ENCODE data around the gene CEP192.

CEP192 gene

GRCh38 chr18:13101659-13102197 is 110.6 kb downstream of the CEP192 start:
- DNase-seq: no peak

DNA sequence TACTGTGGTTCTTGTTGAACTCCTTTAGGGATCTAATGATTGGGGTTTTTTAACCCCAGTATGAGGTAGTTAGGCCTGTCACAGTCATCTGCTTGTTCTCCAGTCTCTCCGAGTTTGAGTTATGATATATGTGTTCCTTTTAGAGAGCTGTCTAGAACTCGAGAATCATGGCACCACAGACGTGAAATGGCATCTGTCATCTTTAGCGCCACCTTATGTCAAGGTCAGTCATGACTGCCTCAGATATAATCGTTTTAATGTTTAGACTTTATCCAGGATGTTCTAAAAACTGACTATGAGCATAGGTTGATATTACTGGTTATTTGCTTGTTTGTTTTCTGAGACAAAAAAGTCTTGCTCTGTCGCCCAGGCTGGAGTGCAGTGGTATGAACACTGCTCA is 112.2 kb downstream of the CEP192 start:
- no peak for DNase-seq

GRCh38 chr18:13105059-13105458 is 113.9 kb downstream of the CEP192 start:
- DNase-seq: no peak

- DNase-seq: no peak
These were observed 115.9 kb downstream of the CEP192 start for GRCh38 chr18:13107074-13107473.

DNA sequence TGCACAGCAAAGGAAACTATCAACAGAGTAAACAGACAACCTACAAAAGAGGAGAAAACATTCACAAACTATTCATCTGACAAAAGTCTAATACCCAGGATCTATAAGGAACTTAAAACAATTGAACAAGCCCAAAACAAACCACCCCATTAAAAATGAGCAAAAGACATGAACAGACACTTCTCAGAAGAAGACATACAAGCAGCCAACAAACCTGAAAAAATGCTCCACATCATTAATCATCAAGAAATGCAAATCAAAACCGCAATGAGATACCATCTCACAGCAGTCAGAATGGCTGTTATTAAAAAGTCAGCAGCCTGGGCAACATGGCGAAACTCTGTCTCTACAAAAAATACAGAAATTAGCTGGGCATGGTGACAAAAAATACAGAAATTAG is 117.2 kb downstream of the CEP192 start:
- no peak for DNase-seq

DNA sequence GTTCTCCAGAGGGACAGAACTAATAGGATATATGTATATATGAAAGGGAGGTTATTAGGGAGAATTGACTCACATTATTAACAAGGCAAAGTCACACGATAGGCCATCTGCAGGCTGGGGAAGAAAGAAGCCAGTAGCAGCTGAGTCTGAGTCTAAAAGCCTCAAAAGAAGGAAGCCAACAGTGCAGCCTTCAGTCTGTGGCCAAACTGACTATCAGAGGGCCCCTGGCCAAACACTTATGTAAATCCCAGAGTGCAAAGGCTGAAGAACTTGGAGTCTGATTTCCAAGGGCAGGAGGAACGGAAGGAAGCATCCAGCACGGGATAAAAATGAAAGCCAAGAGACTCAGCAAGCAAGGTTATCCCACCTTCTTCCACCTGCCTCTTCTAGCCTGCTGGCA is 119.4 kb downstream of the CEP192 start:
- DNase-seq: no peak

DNA sequence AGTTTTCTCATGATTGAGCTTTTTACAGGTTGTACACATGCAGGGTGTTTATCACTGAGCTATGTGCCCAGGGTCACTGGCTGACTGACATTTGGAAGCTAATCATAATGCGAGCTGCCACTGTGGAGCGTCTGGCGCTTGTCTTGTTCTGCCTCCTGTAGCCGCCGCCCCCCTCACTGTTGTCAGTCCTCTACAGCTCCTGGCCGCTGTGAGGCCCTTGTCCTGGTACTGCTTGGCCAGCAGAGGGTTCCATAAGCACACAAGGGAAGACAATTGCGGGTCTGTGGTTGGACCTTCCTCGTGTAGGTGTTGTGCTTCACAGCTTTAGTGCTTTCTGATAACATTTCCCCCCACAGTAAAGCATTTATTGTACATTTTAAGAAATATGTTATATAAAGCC is 121.8 kb downstream of the CEP192 start:
- DNase-seq: no peak

GRCh38 chr18:13120255-13120654 is 129.1 kb downstream of the CEP192 start:
- no peak for DNase-seq

DNA sequence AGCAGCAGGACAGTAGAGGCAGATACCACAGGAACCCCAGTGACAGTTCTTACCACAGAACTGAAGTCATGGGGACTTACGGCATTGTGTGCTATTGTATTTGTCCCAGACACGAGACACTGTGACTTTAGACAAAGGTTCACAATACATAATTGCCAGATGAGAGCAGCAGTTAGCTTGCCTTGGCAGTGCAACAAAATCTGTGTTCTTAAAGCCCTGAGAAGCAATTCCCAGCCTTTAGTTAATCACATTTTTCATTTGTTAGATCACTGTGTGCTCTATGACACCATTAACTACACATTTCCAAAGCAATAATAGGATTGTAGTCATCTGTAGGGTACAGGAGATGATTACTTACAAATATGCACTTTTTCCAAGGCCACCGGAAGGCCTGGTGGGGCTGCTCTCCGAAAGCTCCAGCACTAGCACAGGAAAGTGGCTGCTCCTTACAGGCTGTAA is 129.8 kb downstream of the CEP192 start:
- no peak for DNase-seq

GRCh38 chr18:13124411-13124810 is 133.2 kb downstream of the CEP192 start:
- DNase-seq: no peak

DNA sequence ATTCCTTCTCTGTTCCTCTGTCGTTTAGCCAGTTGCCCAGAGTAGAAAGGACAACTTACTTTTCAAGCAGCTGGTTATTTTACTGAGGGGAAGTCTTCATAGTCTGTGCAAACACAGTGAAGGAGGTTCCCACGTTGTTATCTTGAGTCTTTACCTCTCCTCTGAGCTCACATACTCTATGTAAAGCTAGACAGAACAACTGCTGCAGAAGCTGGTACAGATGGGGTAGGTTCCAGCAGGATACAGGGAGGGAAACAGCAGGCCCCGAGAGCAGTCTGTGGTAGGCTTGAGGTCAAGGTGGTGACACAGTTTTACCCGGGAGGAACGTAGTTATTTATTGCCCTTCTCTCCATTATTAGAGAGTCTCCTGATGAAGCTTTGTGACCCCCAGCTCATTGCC is 134.0 kb downstream of the CEP192 start:
- no peak for DNase-seq

- no peak for DNase-seq
These were observed 135.9 kb downstream of the CEP192 start for GRCh38 chr18:13126966-13127598.

DNA sequence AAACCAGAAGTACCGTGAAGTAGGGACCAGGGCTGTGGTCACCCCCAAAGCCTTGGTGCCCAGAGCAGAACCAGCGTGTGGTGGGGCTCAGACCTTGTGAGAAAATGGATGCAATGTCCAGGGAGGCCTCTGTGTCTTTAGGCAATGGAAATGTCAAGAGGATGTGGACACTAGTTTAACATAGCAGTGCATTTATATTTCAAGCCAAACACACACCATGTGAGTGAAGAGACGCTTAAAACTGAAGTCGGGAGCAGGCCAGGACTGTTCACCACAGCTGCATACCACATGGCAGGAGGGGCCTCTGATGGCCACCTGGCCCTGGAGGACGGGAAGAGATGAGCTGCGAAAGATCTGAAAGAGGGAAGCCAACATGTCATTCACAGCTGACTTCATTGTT is 140.1 kb downstream of the CEP192 start:
- DNase-seq: no peak

DNA sequence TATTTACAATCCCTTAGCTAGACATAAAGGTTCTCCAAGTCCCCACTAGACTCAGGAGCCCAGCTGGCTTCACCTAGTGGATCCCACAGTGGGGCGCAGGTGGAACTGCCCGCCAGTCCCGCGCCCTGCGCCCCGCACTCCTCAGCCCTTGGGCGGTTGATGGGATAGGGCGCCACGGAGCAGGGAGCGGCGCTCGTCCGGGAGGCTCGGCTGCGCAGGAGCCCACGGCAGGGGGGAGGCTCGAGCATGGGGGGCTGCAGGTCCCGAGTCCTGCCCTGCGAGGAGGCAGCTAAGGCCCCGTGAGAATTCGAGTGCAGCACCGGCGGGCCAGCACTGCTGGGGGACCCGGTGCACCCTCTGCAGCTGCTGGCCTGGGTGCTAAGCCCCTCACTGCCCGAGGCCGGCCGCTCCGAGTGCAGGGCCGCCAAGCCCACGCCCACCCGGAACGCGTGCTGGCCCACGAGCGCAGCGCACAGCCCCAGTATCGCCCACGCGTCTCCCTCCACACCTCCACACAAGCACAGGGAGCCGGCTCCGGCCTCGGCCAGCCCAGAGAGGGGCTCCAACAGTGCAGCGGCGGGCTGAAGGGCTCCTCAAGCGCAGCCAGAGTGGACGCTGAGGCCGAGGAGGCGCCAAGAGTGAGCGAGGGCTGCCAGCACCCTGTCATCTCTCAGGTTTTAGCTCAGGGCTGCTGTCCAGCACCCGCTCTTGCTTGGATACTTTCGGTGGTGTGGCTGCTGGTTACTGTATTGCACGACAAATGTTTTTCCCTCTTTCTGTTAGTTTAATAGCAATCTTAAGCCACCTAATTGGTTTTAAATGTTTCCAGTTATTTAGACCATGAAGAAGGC is 143.6 kb downstream of the CEP192 start:
- DNase-seq: no peak

DNA sequence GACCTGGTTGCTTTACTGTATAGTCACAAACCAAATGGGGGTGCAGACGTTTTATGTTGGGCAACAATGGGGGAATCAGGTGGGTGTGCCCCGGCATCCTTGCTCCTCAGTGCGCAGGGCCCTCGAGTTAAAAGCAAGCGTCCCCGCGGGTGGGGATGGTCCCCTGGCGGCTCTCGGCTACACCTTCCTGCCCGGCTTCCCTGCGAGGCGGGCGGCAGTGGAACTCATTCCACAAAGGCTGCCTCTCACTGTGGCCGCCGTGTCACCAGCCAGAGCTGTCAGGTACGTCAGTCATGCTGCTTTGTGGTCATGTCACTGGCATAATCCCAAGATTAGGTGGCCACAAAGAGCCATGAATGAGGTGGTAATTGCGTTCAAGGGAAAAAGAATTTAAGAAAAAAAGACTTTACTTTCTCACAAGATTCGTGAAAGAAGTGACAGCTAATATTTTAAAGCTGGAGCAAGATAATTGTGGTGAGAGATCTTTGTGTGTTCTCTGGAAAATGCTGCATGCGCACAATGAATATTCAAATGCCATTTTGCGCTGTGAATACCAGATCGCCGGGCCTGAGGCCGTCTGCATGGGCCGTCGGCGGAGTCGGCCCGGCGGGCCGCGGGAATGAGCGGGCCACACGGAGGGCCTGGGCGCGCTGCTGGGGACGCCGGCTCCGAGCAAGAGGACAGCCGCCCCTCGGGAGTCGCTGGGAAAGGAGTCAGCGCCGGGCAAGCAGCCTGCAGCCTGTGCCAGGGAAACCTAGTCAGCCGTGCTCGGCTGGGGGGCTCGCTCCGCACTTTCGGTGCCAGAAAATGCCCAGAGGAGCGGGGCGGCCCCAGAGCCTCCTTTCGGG is 145.1 kb downstream of the CEP192 start:
- peak; percentile 75 to 78 for DNase-seq

DNA sequence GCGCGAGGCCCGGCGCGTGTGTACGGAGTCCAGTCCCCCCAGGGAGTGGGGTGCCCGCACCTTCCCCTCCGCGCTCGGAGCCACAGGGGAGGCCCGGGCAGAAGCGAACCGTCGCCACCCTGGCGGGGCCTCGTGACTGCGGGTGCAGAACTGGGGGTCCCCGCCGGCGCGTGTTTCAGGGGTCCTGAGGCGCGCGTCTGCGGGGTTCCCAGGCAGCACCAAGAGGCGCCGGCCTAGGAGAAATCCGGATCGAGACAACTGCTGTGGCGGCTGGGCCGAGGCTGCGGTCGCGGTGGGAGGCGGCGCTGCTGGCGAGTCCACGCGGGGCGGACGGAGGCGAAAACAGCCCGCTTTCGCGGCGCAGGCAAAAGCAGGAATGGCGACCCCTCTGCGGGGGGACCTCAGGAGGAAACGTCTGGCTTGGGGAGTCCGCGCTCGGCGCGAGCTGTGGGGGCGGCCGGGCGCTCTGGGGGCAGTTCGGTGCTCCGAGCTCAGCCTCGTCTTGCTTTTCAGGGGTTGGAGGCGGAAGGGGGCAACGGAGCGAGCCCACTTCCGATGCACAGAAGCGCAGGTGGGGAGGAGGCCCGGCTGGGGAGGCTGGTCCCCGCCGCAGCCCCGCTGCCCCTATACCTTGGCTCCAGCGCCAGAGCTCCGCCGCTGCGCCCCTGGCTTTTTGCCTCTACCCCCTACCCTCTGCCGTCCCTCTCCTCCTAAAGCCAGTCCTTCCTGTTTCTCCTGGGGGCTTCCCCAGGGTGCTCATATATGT is 145.9 kb downstream of the CEP192 start:
- peak; percentile 60 to 64 for DNase-seq

DNA sequence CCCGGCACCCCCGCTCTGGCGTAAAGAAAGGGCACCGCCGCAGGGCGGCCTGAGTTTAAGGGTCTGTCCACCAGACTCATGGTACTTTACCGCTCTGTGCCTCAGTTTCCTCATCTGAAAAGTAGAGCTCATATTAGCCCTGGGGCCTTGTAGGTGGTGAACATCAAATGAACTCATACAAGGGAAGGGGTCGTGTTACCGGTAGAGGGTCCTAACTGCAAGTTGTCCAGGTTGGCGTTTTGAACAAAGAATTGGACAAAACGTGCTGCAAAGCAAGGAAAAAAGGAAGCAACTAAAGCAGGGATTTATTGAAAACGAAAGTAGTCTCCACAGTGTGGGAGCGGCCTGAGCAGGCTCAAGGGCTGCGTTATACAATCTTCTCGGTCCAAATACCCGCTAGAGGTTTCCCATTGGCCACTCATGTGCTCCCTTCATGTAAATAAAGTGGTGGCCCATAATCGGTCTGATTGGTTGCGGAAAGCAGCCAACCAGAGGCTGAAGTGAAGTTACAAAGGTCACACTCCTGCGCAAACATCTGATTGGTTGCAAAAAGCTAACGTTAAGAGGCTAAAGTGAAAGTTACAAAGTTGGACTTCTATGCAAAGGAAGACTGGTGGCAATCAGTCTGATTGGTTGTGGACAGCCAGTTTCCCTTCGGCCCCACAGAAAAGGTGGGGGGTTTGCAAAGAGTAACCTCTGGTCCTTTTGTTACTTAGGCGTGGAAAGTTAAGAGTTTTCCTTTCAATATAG is 146.7 kb downstream of the CEP192 start:
- DNase-seq: peak; percentile 57 to 60

DNA sequence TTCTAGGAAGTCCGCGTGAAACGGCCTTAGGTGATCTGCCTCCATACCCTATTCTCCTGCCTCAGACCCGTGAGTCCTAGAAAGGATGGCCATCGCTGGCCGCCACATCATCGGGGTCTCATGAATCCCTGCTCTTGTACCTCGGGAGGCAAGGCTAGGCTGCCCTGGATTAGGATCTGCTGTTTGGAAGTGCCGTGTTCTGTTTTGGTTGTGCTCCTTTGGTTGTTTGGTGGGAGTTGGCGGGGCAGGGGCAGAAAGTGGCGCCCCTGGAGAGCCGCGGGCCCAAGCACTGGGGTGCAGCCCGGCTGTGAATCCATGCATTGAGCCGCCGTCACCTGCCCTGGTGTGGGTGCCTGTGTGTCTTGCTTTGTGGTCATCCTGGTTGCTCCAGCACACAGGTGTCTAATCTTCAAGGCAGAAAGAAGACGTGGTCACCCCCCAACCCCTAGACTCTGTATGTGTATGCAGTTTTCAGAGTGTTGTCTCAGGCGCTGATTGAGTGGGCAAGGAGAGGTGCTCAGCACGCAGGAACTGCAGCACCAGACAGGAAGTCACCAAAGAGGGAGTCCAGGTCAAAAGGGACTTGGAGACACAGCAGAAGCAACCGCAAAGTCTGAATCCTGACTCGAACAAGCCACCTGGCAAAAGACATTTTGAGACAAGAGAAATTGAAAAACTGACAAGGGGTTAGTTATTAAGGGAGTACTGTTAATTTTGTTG is 147.4 kb downstream of the CEP192 start:
- no peak for DNase-seq

GRCh38 chr18:13139885-13140450 is 148.8 kb downstream of the CEP192 start:
- no peak for DNase-seq

DNA sequence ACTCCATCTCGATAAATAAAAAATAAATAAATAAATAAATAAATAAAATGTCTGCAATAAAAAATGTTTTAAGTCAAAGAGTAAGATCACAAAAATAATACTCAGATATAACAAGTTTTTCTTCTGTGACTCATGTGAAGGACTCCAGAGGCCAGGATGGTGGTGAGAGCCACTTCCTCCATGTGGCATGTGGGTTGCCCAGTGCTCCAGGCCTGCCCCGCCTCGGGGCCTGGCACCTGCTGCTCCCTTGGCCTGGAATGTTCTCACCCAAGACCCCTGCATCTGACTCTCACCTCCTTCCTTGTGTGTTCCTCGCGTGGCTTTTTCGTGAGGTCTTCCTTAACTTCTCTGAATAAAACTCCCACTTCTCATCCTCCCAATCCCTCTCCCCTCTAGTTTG is 150.0 kb downstream of the CEP192 start:
- no peak for DNase-seq
